ENCODE data around the gene BCL6.

BCL6 gene

GRCh38 chr3:187759601-187760000, 14.3 kb upstream of the BCL6 start:
- DNase-seq: no peak

- DNase-seq: no peak
These were observed 13.2 kb upstream of the BCL6 start for GRCh38 chr3:187758318-187758955.

- DNase-seq: no peak
These were observed 8.2 kb upstream of the BCL6 start for GRCh38 chr3:187753516-187753915.

- no peak for DNase-seq
These were observed 5.3 kb upstream of the BCL6 start for GRCh38 chr3:187750513-187751123.

- DNase-seq: no peak
These were observed 4.8 kb upstream of the BCL6 start for GRCh38 chr3:187750006-187750512.

- DNase-seq: peak; percentile 60
These were observed 2.8 kb upstream of the BCL6 start for GRCh38 chr3:187748050-187748481.

GRCh38 chr3:187747506-187747905, 2.2 kb upstream of the BCL6 start:
- no peak for DNase-seq

- no peak for DNase-seq
These were observed 1.4 kb upstream of the BCL6 start for GRCh38 chr3:187746442-187747281.

- DNase-seq: no peak
These were observed 782 bp upstream of the BCL6 start for GRCh38 chr3:187746059-187746441.

- no peak for DNase-seq
These were observed 808 bp downstream of the BCL6 start for GRCh38 chr3:187744169-187745151.

GRCh38 chr3:187743195-187744141, 1.8 kb downstream of the BCL6 start:
- DNase-seq: no peak

GRCh38 chr3:187742351-187743171, 2.7 kb downstream of the BCL6 start:
- no peak for DNase-seq

- DNase-seq: peak; percentile 37
These were observed 3.6 kb downstream of the BCL6 start for GRCh38 chr3:187741403-187742350.

GRCh38 chr3:187740421-187741399, 4.6 kb downstream of the BCL6 start:
- no peak for DNase-seq

GRCh38 chr3:187739561-187740332, 5.5 kb downstream of the BCL6 start:
- no peak for DNase-seq

GRCh38 chr3:187739094-187739560, 6.1 kb downstream of the BCL6 start:
- no peak for DNase-seq

All from NCI-H2081 treated with DMSO at 0.1 percent for 48 hours (cell line).